ENCODE results near the gene CHD9.
"Not testable (repeated sequence)": the region's sequence is repeated elsewhere in the genome, so short reads cannot be mapped to it uniquely, and the experiment has no call there.

Gene CHD9

DNA sequence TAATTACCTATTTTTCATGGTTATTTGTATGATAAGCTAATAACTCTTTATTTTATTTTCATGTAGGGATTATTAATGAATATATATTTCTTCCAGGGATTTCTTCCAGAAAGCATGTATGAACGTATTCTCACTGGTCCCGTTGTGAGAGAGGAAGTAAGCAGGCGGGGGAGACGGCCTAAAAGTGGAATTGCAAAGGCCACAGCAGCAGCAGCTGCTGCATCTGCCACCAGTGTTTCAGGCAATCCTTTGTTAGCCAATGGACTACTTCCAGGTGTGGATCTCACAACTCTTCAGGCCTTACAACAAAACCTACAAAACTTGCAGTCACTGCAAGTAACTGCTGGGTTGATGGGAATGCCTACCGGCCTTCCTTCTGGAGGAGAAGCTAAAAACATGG is 269.1 kb downstream of the CHD9 start:
- no peak overlapping the region for H3K4me3 ChIP-seq (ENCODE audit: low read depth in 1 of 5, low read length in 5 of 5)
- H3K36me3 ChIP-seq (ENCODE audit: control insufficient read depth in 5 of 5, insufficient read depth in 5 of 5, low read length in 5 of 5): peaks cover 29 to 54% (median 48%) of the 10 kb centered on the region in 5 donors

DNA sequence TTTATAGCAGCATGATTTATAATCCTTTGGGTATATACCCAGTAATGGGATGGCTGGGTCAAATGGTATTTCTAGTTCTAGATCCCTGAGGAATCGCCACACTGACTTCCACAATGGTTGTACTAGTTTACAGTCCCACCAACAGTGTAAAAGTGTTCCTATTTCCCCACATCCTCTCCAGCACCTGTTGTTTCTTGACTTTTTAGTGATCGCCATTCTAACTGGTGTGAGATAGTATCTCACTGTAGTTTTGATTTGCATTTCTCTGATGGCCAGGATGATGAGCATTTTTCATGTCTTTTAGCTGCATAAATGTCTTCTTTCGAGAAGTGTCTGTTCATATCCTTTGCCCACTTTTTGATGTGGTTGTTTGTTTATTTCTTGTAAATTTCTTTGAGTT is 276.2 kb downstream of the CHD9 start:
- not testable (repeated sequence) for H3K9me3 ChIP-seq (ENCODE audit: control insufficient read depth in 5 of 5, low read length in 5 of 5); H3K4me1 ChIP-seq (ENCODE audit: control insufficient read depth in 5 of 5, insufficient read depth in 5 of 5, low read length in 5 of 5); H3K27me3 ChIP-seq (ENCODE audit: control insufficient read depth in 5 of 5, insufficient read depth in 4 of 5, low read length in 5 of 5); H3K36me3 ChIP-seq (ENCODE audit: control insufficient read depth in 5 of 5, insufficient read depth in 5 of 5, low read length in 5 of 5); H3K9ac ChIP-seq (ENCODE audit: low read length in 5 of 5); H3K4me3 ChIP-seq (ENCODE audit: low read depth in 1 of 5, low read length in 5 of 5); H3K27ac ChIP-seq (ENCODE audit: low read depth, low read length)

More for the DNA sequence above, 269.1 kb downstream of the CHD9 start:
- Histone ChIP-seq H3K27me3 (ENCODE audit: control insufficient read depth in 5 of 5, insufficient read depth in 4 of 5, low read length in 5 of 5) (no peaks in the 10 kb centered on the region), H3K27ac (ENCODE audit: low read depth, low read length) (no peak overlapping the region), H3K9me3 (ENCODE audit: control insufficient read depth in 5 of 5, low read length in 5 of 5) (no peaks in the 10 kb centered on the region), H3K4me1 (ENCODE audit: control insufficient read depth in 5 of 5, insufficient read depth in 5 of 5, low read length in 5 of 5) (no peaks in the 10 kb centered on the region), H3K9ac (ENCODE audit: low read length in 5 of 5) (no peak overlapping the region)

DNA sequence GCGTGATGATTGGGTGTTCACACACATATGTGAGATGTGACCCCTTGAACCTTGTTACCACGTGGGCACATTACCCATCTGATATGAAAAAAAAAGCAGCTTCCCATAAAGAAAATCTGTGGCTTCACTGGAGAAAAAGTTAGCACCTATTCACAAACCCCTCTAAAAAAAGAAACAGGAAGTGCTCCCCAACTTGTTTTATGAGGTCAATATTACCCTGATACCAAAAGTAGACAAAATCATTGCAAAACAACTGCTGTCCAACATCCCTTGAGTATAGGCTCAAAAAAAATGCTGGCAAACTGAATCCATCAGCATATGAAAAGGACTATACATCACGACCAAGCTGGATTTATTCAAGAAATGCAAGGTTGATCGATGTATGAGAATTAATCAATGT is 279.8 kb downstream of the CHD9 start:
- H3K27me3 ChIP-seq (ENCODE audit: control insufficient read depth in 5 of 5, insufficient read depth in 4 of 5, low read length in 5 of 5): no peaks in the 10 kb centered on the region
- no peaks in the 10 kb centered on the region for H3K4me1 ChIP-seq (ENCODE audit: control insufficient read depth in 5 of 5, insufficient read depth in 5 of 5, low read length in 5 of 5)
- H3K9me3 ChIP-seq (ENCODE audit: control insufficient read depth in 5 of 5, low read length in 5 of 5): no peaks in the 10 kb centered on the region
- peaks cover 0 to 1% (median 0%) of the 10 kb centered on the region in 5 donors for H3K36me3 ChIP-seq (ENCODE audit: control insufficient read depth in 5 of 5, insufficient read depth in 5 of 5, low read length in 5 of 5)
- no peak overlapping the region for H3K9ac ChIP-seq (ENCODE audit: low read length in 5 of 5)
- H3K4me3 ChIP-seq (ENCODE audit: low read depth in 1 of 5, low read length in 5 of 5): no peak overlapping the region
- H3K27ac ChIP-seq (ENCODE audit: low read depth, low read length): no peak overlapping the region

DNA sequence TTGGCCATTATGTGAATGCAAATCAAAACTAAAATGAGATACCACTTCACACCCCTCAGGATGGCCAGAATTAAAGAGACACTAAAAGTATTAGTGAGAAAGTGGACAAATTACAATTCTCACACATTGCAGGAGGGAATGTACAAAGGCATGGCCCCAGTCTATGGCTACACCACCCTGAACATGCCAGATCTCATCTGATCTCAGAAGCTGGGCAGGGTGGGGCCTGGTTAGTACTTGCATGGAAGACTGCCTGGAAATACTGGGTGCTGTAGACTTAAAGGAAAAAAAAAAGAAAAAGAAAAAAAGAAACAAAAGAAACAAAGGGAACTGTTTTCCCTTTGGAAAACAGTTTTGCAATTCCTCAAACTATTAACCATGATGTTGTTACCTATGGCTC is 282.5 kb downstream of the CHD9 start:
- Histone ChIP-seq H3K9ac (ENCODE audit: low read length in 5 of 5) (no peak overlapping the region), H3K4me3 (ENCODE audit: low read depth in 1 of 5, low read length in 5 of 5) (no peak overlapping the region), H3K27ac (ENCODE audit: low read depth, low read length) (no peak overlapping the region), H3K9me3 (ENCODE audit: control insufficient read depth in 5 of 5, low read length in 5 of 5) (no peaks in the 10 kb centered on the region), H3K4me1 (ENCODE audit: control insufficient read depth in 5 of 5, insufficient read depth in 5 of 5, low read length in 5 of 5) (no peaks in the 10 kb centered on the region), H3K36me3 (ENCODE audit: control insufficient read depth in 5 of 5, insufficient read depth in 5 of 5, low read length in 5 of 5) (no peaks in the 10 kb centered on the region), H3K27me3 (ENCODE audit: control insufficient read depth in 5 of 5, insufficient read depth in 4 of 5, low read length in 5 of 5) (no peaks in the 10 kb centered on the region)

DNA sequence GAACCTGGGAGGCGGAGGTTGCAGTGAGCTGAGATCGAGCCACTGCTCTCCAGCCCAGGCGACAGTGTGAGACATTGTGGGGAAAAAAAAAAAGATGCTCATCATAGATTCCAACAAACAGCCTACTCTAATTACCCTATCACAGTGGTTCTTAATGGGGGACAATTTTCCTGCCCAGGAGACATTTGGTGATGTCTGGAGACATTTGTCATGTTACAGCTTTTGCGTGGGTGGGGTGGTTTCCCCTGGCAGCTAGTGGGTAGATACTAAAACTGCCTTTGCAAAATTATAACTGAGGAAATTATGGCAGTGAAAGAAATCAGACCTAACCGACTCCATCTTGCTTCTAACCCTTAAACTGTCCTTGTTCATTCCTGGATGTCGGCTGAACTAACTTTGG is 287.0 kb downstream of the CHD9 start:
- Histone ChIP-seq H3K4me3 (ENCODE audit: low read depth in 1 of 5, low read length in 5 of 5) (no peak overlapping the region), H3K27me3 (ENCODE audit: control insufficient read depth in 5 of 5, insufficient read depth in 4 of 5, low read length in 5 of 5) (no peaks in the 10 kb centered on the region), H3K27ac (ENCODE audit: low read depth, low read length) (no peak overlapping the region), H3K9ac (ENCODE audit: low read length in 5 of 5) (no peak overlapping the region), H3K4me1 (ENCODE audit: control insufficient read depth in 5 of 5, insufficient read depth in 5 of 5, low read length in 5 of 5) (no peaks in the 10 kb centered on the region), H3K36me3 (ENCODE audit: control insufficient read depth in 5 of 5, insufficient read depth in 5 of 5, low read length in 5 of 5) (no peaks in the 10 kb centered on the region), H3K9me3 (ENCODE audit: control insufficient read depth in 5 of 5, low read length in 5 of 5) (no peaks in the 10 kb centered on the region)

DNA sequence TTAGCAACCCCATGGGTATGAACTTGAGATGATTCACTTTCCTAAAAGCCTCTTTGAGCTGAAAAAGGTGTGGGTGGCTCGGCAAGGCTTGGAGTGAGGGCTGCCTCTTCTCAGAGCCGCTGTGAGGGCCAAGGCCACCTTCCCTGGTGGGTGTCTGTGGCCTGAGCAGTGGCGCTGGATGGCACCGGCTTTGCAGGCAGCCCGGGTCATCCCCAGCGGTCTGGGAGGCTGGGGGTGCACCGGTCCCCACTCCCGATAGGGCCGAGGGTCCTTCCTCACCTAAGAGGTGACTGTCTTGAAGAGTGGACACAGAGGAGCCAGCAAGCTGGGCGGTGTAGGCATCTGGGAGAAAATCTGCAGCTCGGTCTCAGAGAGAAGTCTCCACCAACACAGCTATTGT is 300.3 kb downstream of the CHD9 start:
- Histone ChIP-seq H3K36me3 (ENCODE audit: control insufficient read depth in 5 of 5, insufficient read depth in 5 of 5, low read length in 5 of 5) (no peaks in the 10 kb centered on the region), H3K4me1 (ENCODE audit: control insufficient read depth in 5 of 5, insufficient read depth in 5 of 5, low read length in 5 of 5) (no peaks in the 10 kb centered on the region), H3K27me3 (ENCODE audit: control insufficient read depth in 5 of 5, insufficient read depth in 4 of 5, low read length in 5 of 5) (peaks cover 0 to 9% (median 0%) of the 10 kb centered on the region in 5 donors), H3K4me3 (ENCODE audit: low read depth in 1 of 5, low read length in 5 of 5) (no peak overlapping the region), H3K27ac (ENCODE audit: low read depth, low read length) (no peak overlapping the region), H3K9me3 (ENCODE audit: control insufficient read depth in 5 of 5, low read length in 5 of 5) (peaks cover 0 to 4% (median 0%) of the 10 kb centered on the region in 5 donors), H3K9ac (ENCODE audit: low read length in 5 of 5) (no peak overlapping the region)

DNA sequence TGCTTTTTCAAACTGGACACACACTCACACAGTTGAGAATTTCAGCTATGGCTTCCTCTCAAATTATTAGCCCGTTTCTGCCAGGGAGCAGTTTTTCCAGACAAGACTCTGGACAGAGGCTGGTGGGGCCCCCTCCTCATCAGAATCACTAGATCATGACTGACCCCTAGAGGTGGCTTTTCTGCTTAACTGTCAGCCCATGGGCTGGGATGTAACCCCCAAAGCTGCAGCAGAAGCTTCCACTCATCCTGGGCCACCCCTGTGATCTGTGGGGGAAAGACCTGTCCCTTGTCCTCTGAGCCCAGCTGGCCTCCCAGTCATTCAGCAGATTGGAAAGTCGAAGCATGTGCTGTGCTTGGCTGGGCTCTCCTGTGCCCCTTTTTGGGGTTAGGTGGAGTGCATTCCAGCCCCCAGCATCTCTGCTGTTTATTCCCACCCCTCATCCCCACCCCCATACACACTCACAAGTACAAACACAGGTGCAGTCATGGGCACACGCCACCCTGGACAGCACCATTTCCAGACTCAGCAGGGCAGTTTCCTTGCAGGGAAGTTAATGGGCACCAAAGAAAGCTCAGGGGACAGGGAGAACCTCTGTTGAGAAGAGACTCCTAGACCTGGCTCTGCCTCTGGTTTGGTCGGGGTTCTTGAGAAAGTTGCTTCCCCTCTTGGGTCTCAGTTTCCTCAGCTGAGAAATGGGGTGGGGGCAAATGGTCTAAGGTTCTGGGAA is 301.9 kb downstream of the CHD9 start:
- peaks cover 0 to 12% (median 0%) of the 10 kb centered on the region in 5 donors for H3K27me3 ChIP-seq (ENCODE audit: control insufficient read depth in 5 of 5, insufficient read depth in 4 of 5, low read length in 5 of 5)
- H3K9me3 ChIP-seq (ENCODE audit: control insufficient read depth in 5 of 5, low read length in 5 of 5): no peaks in the 10 kb centered on the region
- H3K27ac ChIP-seq (ENCODE audit: low read depth, low read length): no peak overlapping the region
- H3K9ac ChIP-seq (ENCODE audit: low read length in 5 of 5): no peak overlapping the region
- no peak overlapping the region for H3K4me3 ChIP-seq (ENCODE audit: low read depth in 1 of 5, low read length in 5 of 5)
- H3K4me1 ChIP-seq (ENCODE audit: control insufficient read depth in 5 of 5, insufficient read depth in 5 of 5, low read length in 5 of 5): no peaks in the 10 kb centered on the region
- no peaks in the 10 kb centered on the region for H3K36me3 ChIP-seq (ENCODE audit: control insufficient read depth in 5 of 5, insufficient read depth in 5 of 5, low read length in 5 of 5)

DNA sequence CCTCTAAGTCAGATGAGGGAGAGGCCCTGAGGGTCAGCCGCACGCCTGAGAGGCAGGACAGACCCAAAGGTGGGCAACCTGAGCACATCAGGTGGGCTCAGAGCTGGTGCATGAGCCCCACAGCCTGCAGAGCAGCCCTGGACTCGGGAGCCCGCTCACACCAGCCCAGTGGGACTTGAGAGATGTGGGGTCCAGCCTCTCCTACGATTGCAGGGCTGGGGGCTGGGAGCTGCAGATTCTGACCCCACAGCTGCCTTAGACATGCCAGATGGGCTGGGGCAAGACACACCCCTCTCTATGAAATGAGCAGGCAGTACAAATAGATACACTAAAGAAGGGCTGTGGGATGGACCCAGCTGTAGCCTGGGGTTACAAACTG is 302.4 kb downstream of the CHD9 start:
- H3K9ac ChIP-seq (ENCODE audit: low read length in 5 of 5): no peak overlapping the region
- H3K27me3 ChIP-seq (ENCODE audit: control insufficient read depth in 5 of 5, insufficient read depth in 4 of 5, low read length in 5 of 5): peaks cover 0 to 12% (median 0%) of the 10 kb centered on the region in 5 donors
- no peak overlapping the region for H3K27ac ChIP-seq (ENCODE audit: low read depth, low read length)
- no peaks in the 10 kb centered on the region for H3K4me1 ChIP-seq (ENCODE audit: control insufficient read depth in 5 of 5, insufficient read depth in 5 of 5, low read length in 5 of 5)
- no peaks in the 10 kb centered on the region for H3K36me3 ChIP-seq (ENCODE audit: control insufficient read depth in 5 of 5, insufficient read depth in 5 of 5, low read length in 5 of 5)
- no peak overlapping the region for H3K4me3 ChIP-seq (ENCODE audit: low read depth in 1 of 5, low read length in 5 of 5)
- no peaks in the 10 kb centered on the region for H3K9me3 ChIP-seq (ENCODE audit: control insufficient read depth in 5 of 5, low read length in 5 of 5)

DNA sequence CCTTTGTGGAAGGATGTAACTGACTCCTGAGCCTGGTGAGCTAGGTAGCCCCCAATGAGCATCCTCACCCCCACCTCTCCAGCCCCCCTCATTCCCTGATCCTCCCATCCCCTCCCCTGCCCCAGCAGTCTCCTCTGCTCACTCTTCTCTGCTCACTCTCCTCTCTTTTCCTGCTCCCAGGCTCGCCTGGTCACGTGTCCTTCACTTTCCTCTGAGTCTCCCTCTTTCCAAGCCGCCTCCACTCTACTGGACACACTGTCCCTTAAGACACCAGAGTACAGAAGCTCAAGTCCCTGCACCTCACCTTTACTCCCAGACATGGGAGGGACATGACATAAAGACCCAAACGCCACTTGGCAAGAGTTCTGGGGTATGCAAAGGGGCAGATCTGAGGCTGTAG is 303.2 kb downstream of the CHD9 start:
- no peak overlapping the region for H3K27ac ChIP-seq (ENCODE audit: low read depth, low read length)
- H3K9me3 ChIP-seq (ENCODE audit: control insufficient read depth in 5 of 5, low read length in 5 of 5): no peaks in the 10 kb centered on the region
- H3K36me3 ChIP-seq (ENCODE audit: control insufficient read depth in 5 of 5, insufficient read depth in 5 of 5, low read length in 5 of 5): no peaks in the 10 kb centered on the region
- H3K4me3 ChIP-seq (ENCODE audit: low read depth in 1 of 5, low read length in 5 of 5): no peak overlapping the region
- H3K27me3 ChIP-seq (ENCODE audit: control insufficient read depth in 5 of 5, insufficient read depth in 4 of 5, low read length in 5 of 5): peaks cover 0 to 12% (median 0%) of the 10 kb centered on the region in 5 donors
- no peaks in the 10 kb centered on the region for H3K4me1 ChIP-seq (ENCODE audit: control insufficient read depth in 5 of 5, insufficient read depth in 5 of 5, low read length in 5 of 5)
- no peak overlapping the region for H3K9ac ChIP-seq (ENCODE audit: low read length in 5 of 5)

DNA sequence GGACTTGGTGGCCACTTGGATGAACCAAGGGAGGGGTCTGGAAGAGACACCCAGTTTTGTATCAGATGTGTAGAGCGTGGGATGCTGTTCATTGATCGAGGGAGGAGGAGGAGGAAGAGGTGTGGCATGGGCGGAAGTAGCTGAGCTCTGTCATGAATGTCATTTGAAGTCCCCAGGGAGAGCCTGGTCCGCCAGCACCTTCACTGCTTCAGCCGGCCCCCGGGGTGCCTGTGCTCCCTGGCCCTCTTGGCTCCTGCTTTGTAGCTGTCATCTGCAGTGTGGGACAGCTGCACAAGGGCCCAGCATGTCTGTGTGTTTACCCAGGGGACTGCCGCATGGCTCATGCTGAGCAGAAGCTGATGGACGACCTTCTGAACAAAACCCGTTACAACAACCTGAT is 304.1 kb downstream of the CHD9 start:
- H3K27ac ChIP-seq (ENCODE audit: low read depth, low read length): no peak overlapping the region
- no peak overlapping the region for H3K9ac ChIP-seq (ENCODE audit: low read length in 5 of 5)
- H3K4me1 ChIP-seq (ENCODE audit: control insufficient read depth in 5 of 5, insufficient read depth in 5 of 5, low read length in 5 of 5): no peaks in the 10 kb centered on the region
- no peak overlapping the region for H3K4me3 ChIP-seq (ENCODE audit: low read depth in 1 of 5, low read length in 5 of 5)
- no peaks in the 10 kb centered on the region for H3K36me3 ChIP-seq (ENCODE audit: control insufficient read depth in 5 of 5, insufficient read depth in 5 of 5, low read length in 5 of 5)
- peaks cover 0 to 12% (median 0%) of the 10 kb centered on the region in 5 donors for H3K27me3 ChIP-seq (ENCODE audit: control insufficient read depth in 5 of 5, insufficient read depth in 4 of 5, low read length in 5 of 5)
- H3K9me3 ChIP-seq (ENCODE audit: control insufficient read depth in 5 of 5, low read length in 5 of 5): no peaks in the 10 kb centered on the region

All from subcutaneous abdominal adipose tissue (tissue), 5 donors.